Astrocyte (in vitro differentiated cells and primary cell): Measurements from ENCODE around the gene NTM. TPM values are rescaled to one million over a fixed set of nuclear protein-coding genes. Genes with fewer than 3 reads are reported as not detected.

Source experiments
- DNase-seq: peaks from one replicate; pipeline ENCODE4 v3.0.0-alpha.2; 2010; ENCODE audit warnings: low read depth
- FAIRE-seq: peaks from 2 replicates; lab custom pipeline; 2011; peaks lifted over from hg19 to GRCh38; lab: Jason Lieb, UNC
- H2AFZ ChIP-seq: 2 replicates; pipeline ENCODE4 v1.6.0; 2012; ENCODE audit warnings: low read depth, low read length, inconsistent platforms
- H3K27ac ChIP-seq: 2 replicates; pipeline ENCODE4 v1.5.1; 2011; ENCODE audit warnings: low read depth, low read length, inconsistent platforms
- H3K27me3 ChIP-seq: 2 replicates; pipeline ENCODE4 v1.6.0; 2011; ENCODE audit warnings: low read length, inconsistent platforms; ENCODE audit not compliant: insufficient read depth
- H3K36me3 ChIP-seq: 2 replicates; pipeline ENCODE4 v1.5.1; 2011; ENCODE audit warnings: low read length, inconsistent platforms; ENCODE audit not compliant: insufficient read depth
- H3K4me1 ChIP-seq: 2 replicates; pipeline ENCODE4 v1.5.1; 2011; ENCODE audit warnings: low read length, inconsistent platforms; ENCODE audit not compliant: insufficient read depth
- H3K4me2 ChIP-seq: 2 replicates; pipeline ENCODE4 v1.6.0; 2012; ENCODE audit warnings: low read length, inconsistent platforms
- H3K4me3 ChIP-seq: 2 replicates; pipeline ENCODE4 v1.5.1; 2011; ENCODE audit warnings: low read depth, mild to moderate bottlenecking, low read length, inconsistent platforms; ENCODE audit not compliant: insufficient read depth
- H3K79me2 ChIP-seq: 2 replicates; pipeline ENCODE4 v1.6.0; 2012; ENCODE audit warnings: mild to moderate bottlenecking, low read length, inconsistent platforms; ENCODE audit not compliant: insufficient read depth
- H3K9ac ChIP-seq: 2 replicates; pipeline ENCODE4 v1.6.0; 2012; ENCODE audit warnings: mild to moderate bottlenecking, low read length, inconsistent platforms
- H3K9me3 ChIP-seq: 2 replicates; pipeline ENCODE4 v1.5.1; 2012; ENCODE audit warnings: low read depth, mild to moderate bottlenecking, low read length, inconsistent platforms; ENCODE audit not compliant: insufficient read depth
- H4K20me1 ChIP-seq: 2 replicates; pipeline ENCODE4 v1.6.0; 2012; ENCODE audit warnings: low read length, inconsistent platforms; ENCODE audit not compliant: insufficient read depth
- H3K27ac Mint-ChIP-seq: one replicate; pipeline ENCODE4 v1.8.0; 2021; ENCODE audit warnings: mild to moderate bottlenecking, mixed read lengths; ENCODE audit not compliant: unreplicated experiment
- H3K27me3 Mint-ChIP-seq: one replicate; pipeline ENCODE4 v1.8.0; 2021; ENCODE audit warnings: low read depth, mixed read lengths; ENCODE audit not compliant: unreplicated experiment
- H3K36me3 Mint-ChIP-seq: one replicate; pipeline ENCODE4 v1.8.0; 2021; ENCODE audit warnings: low read depth, mixed read lengths; ENCODE audit not compliant: unreplicated experiment
- H3K4me1 Mint-ChIP-seq: one replicate; pipeline ENCODE4 v1.8.0; 2021; ENCODE audit warnings: low read depth, mixed read lengths; ENCODE audit not compliant: unreplicated experiment
- H3K4me3 Mint-ChIP-seq: one replicate; pipeline ENCODE4 v1.8.0; 2021; ENCODE audit warnings: mild to moderate bottlenecking, moderate library complexity, mixed read lengths; ENCODE audit not compliant: unreplicated experiment
- H3K9me3 Mint-ChIP-seq: one replicate; pipeline ENCODE4 v1.8.0; 2021; ENCODE audit warnings: mild to moderate bottlenecking, mixed read lengths; ENCODE audit not compliant: unreplicated experiment
- CTCF ChIP-seq: IDR thresholded peaks from 2 replicates; pipeline ENCODE4 v1.5.1; 2011; ENCODE audit warnings: low read depth, mild to moderate bottlenecking, inconsistent platforms, low read length, moderate library complexity; ENCODE audit not compliant: insufficient read depth
- EZH2 ChIP-seq: IDR thresholded peaks from 2 replicates; pipeline ENCODE4 v1.6.1; 2012; ENCODE audit warnings: mild to moderate bottlenecking, low read length, inconsistent platforms; ENCODE audit not compliant: insufficient read depth
- total RNA-seq: library from RNA; stranded (reverse); gene quantifications from 2 replicates; pipeline ENCODE4 v1.2.1, GENCODE V29; 2021

NTM gene
- total RNA-seq, 1 donor from 2014 or later = 98.2 TPM

GRCh38 chr11:131449036-131450019 is 78.9 kb downstream of the NTM start:
- peaks cover 4% of the 10 kb centered on the region for H3K36me3 Mint-ChIP-seq
- no peak overlapping the region for H3K4me3 Mint-ChIP-seq

GRCh38 chr11:131454490-131454889 is 84.1 kb downstream of the NTM start:
- H3K79me2 ChIP-seq = no peaks in the 10 kb centered on the region
- no peak overlapping the region for H3K4me3 ChIP-seq
- FAIRE-seq (no peak), DNase-seq (no peak)
- Mint-ChIP-seq H3K27me3 (peaks cover 59% of the 10 kb centered on the region), H3K9me3 (peaks cover 4% of the 10 kb centered on the region), H3K4me1 (peaks cover 5% of the 10 kb centered on the region), H3K4me3 (no peak overlapping the region), H3K36me3 (peaks cover 6% of the 10 kb centered on the region), H3K27ac (no peak overlapping the region)
- H3K36me3 ChIP-seq = no peaks in the 10 kb centered on the region
- H4K20me1 ChIP-seq = no peaks in the 10 kb centered on the region
- no peak overlapping the region for H3K9ac ChIP-seq
- no peak overlapping the region for H2AFZ ChIP-seq
- no peaks in the 10 kb centered on the region for H3K4me1 ChIP-seq
- no peak overlapping the region for H3K4me2 ChIP-seq
- H3K27me3 ChIP-seq = no peaks in the 10 kb centered on the region
- TF ChIP-seq EZH2 (no peak), CTCF (no peak)
- H3K9me3 ChIP-seq = no peaks in the 10 kb centered on the region
- no peak overlapping the region for H3K27ac ChIP-seq

More at GRCh38 chr11:131449036-131450019, 78.9 kb downstream of the NTM start:
- H3K79me2 ChIP-seq = no peaks in the 10 kb centered on the region
- TF ChIP-seq CTCF (no peak), EZH2 (no peak)
- Mint-ChIP-seq H3K27ac (no peak overlapping the region), H3K27me3 (peaks cover 59% of the 10 kb centered on the region), H3K9me3 (peaks cover 4% of the 10 kb centered on the region), H3K4me1 (no peaks in the 10 kb centered on the region)
- FAIRE-seq = no peak
- DNase-seq = no peak
- no peak overlapping the region for H2AFZ ChIP-seq
- H3K4me2 ChIP-seq = no peak overlapping the region
- H3K4me3 ChIP-seq = no peak overlapping the region
- H4K20me1 ChIP-seq = no peaks in the 10 kb centered on the region
- no peaks in the 10 kb centered on the region for H3K4me1 ChIP-seq
- no peak overlapping the region for H3K9ac ChIP-seq
- no peak overlapping the region for H3K27ac ChIP-seq
- peaks cover 10% of the 10 kb centered on the region for H3K27me3 ChIP-seq
- no peaks in the 10 kb centered on the region for H3K36me3 ChIP-seq
- H3K9me3 ChIP-seq = no peaks in the 10 kb centered on the region

GRCh38 chr11:131454989-131455388 is 84.6 kb downstream of the NTM start:
- Histone ChIP-seq H3K4me1 (no peaks in the 10 kb centered on the region), H2AFZ (no peak overlapping the region), H3K27ac (no peak overlapping the region), H3K79me2 (no peaks in the 10 kb centered on the region), H3K4me2 (no peak overlapping the region), H3K9me3 (no peaks in the 10 kb centered on the region), H3K27me3 (no peaks in the 10 kb centered on the region), H3K9ac (no peak overlapping the region), H3K36me3 (no peaks in the 10 kb centered on the region), H4K20me1 (no peaks in the 10 kb centered on the region), H3K4me3 (no peak overlapping the region)
- peaks cover 6% of the 10 kb centered on the region for H3K36me3 Mint-ChIP-seq
- H3K4me1 Mint-ChIP-seq = peaks cover 5% of the 10 kb centered on the region
- FAIRE-seq (no peak), DNase-seq (no peak)
- TF ChIP-seq CTCF = no peak
- TF ChIP-seq EZH2 = no peak
- H3K4me3 Mint-ChIP-seq = no peak overlapping the region
- peaks cover 55% of the 10 kb centered on the region for H3K27me3 Mint-ChIP-seq
- H3K9me3 Mint-ChIP-seq = peaks cover 4% of the 10 kb centered on the region
- H3K27ac Mint-ChIP-seq = no peak overlapping the region
